GM19025 (cell line): ENCODE results near the gene PODN.

Experiments
- ATAC-seq: cut with Tn5 transposase; IDR thresholded peaks from one replicate; pipeline ENCODE4 v1.9.1; 2021; ENCODE audit warnings: mild to moderate bottlenecking, low read depth, moderate library complexity; ENCODE audit not compliant: unreplicated experiment

PODN gene

GRCh38 chr1:53049574-53049967 lies 12.4 kb upstream of the PODN start:
- ATAC-seq: no peak

- no peak for ATAC-seq
Measured at GRCh38 chr1:53050310-53050709, 11.7 kb upstream of the PODN start.

- no peak for ATAC-seq
Measured at GRCh38 chr1:53051676-53052075, 10.3 kb upstream of the PODN start.

- no peak for ATAC-seq
Measured at GRCh38 chr1:53057127-53057526, 4.9 kb upstream of the PODN start.

GRCh38 chr1:53060579-53060978 lies 1.4 kb upstream of the PODN start:
- ATAC-seq: no peak

- no peak for ATAC-seq
Measured at GRCh38 chr1:53061123-53061858, 722 bp upstream of the PODN start.

GRCh38 chr1:53062708-53063591 lies 937 bp downstream of the PODN start:
- ATAC-seq: no peak

GRCh38 chr1:53063744-53064515 lies 1.9 kb downstream of the PODN start:
- ATAC-seq: no peak

- ATAC-seq: no peak
Measured at GRCh38 chr1:53065391-53065790, 3.4 kb downstream of the PODN start.

- ATAC-seq: no peak
Measured at GRCh38 chr1:53066488-53066887, 4.5 kb downstream of the PODN start.

- no peak for ATAC-seq
Measured at GRCh38 chr1:53066891-53067738, 5.1 kb downstream of the PODN start.

- ATAC-seq: no peak
Measured at GRCh38 chr1:53067886-53068285, 5.9 kb downstream of the PODN start.

- no peak for ATAC-seq
Measured at GRCh38 chr1:53068314-53069099, 6.5 kb downstream of the PODN start.

- ATAC-seq: no peak
Measured at GRCh38 chr1:53069265-53069662, 7.3 kb downstream of the PODN start.

- no peak for ATAC-seq
Measured at GRCh38 chr1:53069663-53070327, 7.8 kb downstream of the PODN start.

- ATAC-seq: no peak
Measured at GRCh38 chr1:53070621-53071020, 8.6 kb downstream of the PODN start.

GRCh38 chr1:53071167-53071865 lies 9.3 kb downstream of the PODN start:
- ATAC-seq: no peak

GRCh38 chr1:53071915-53072314 lies 9.9 kb downstream of the PODN start:
- no peak for ATAC-seq
